MM.1S (cell line): ENCODE data around the gene TULP4.

ENCODE experiments used
- DNase-seq: peaks from one replicate; pipeline ENCODE4 v3.0.0-alpha.2; 2015
- H2AFZ ChIP-seq: fragments of 300-600 bp; sonication (generic); 2 replicates; pipeline ENCODE4 v1.6.0; 2016; ENCODE audit warnings: antibody characterized with exemption, low read length
- H3F3A ChIP-seq: fragments of 300-600 bp; sonication (generic); 2 replicates; pipeline ENCODE4 v1.6.1; 2016; ENCODE audit warnings: mild to moderate bottlenecking, antibody characterized with exemption, low read length, moderate library complexity, mixed read lengths; ENCODE audit not compliant: insufficient read depth
- H3K27ac ChIP-seq: fragments of 300-600 bp; sonication (generic); 2 replicates; pipeline ENCODE4 v1.5.1; 2016; ENCODE audit warnings: mild to moderate bottlenecking, low read length
- H3K27me3 ChIP-seq: fragments of 300-600 bp; sonication (generic); replicated peaks from 2 replicates; pipeline ENCODE4 v1.6.0; 2016; ENCODE audit warnings: low read length; ENCODE audit not compliant: insufficient read depth
- H3K36me3 ChIP-seq: fragments of 300-600 bp; sonication (generic); replicated peaks from 2 replicates; pipeline ENCODE4 v1.6.1; 2016; ENCODE audit warnings: mild to moderate bottlenecking, low read length, mixed read lengths; ENCODE audit not compliant: insufficient read depth
- H3K4me1 ChIP-seq: fragments of 300-600 bp; sonication (generic); 2 replicates; pipeline ENCODE4 v1.6.1; 2016; ENCODE audit warnings: low read length, mixed read lengths
- H3K4me2 ChIP-seq: fragments of 300-600 bp; sonication (generic); 2 replicates; pipeline ENCODE4 v1.6.0; 2016; ENCODE audit warnings: low read depth, low read length
- H3K4me3 ChIP-seq: fragments of 300-600 bp; sonication (generic); 2 replicates; pipeline ENCODE4 v1.5.1; 2016; ENCODE audit warnings: low read length, mixed read lengths
- H3K79me2 ChIP-seq: fragments of 300-600 bp; sonication (generic); 2 replicates; pipeline ENCODE4 v1.6.1; 2016; ENCODE audit warnings: mixed run types, low read length, mixed read lengths
- H3K9ac ChIP-seq: fragments of 300-600 bp; sonication (generic); 2 replicates; pipeline ENCODE4 v1.6.1; 2016; ENCODE audit warnings: low read length, mixed read lengths
- H3K9me2 ChIP-seq: fragments of 300-600 bp; sonication (generic); replicated peaks from 2 replicates; pipeline ENCODE4 v1.6.1; 2016; ENCODE audit warnings: mild to moderate bottlenecking, low read length, mixed read lengths; ENCODE audit not compliant: insufficient read depth
- H3K9me3 ChIP-seq: fragments of 300-600 bp; sonication (generic); replicated peaks from 2 replicates; pipeline ENCODE4 v1.6.1; 2016; ENCODE audit warnings: mild to moderate bottlenecking, low read length, mixed read lengths; ENCODE audit not compliant: insufficient read depth
- H4K20me1 ChIP-seq: fragments of 300-600 bp; sonication (generic); 2 replicates; pipeline ENCODE4 v1.6.1; 2016; ENCODE audit warnings: mild to moderate bottlenecking, low read length, moderate library complexity, mixed read lengths; ENCODE audit not compliant: insufficient read depth
- EZH2 ChIP-seq: fragments of 300-600 bp; sonication (generic); optimal IDR thresholded peaks from 2 replicates; pipeline ENCODE3; 2017; ENCODE audit warnings: low read depth, mild to moderate bottlenecking, antibody characterized with exemption, low read length, mixed read lengths
- EZH2phosphoT487 ChIP-seq: fragments of 300-600 bp; sonication (generic); IDR thresholded peaks from 2 replicates; pipeline ENCODE4 v1.6.1; 2018; ENCODE audit warnings: antibody characterized with exemption, low read length
- TF ChIP-seq, protein P1 (sequence below): fragments of 300-600 bp; sonication (generic); IDR thresholded peaks from 2 replicates; pipeline ENCODE4 v1.5.1; 2016; ENCODE audit warnings: antibody characterized with exemption, low read length, mixed read lengths

Gene TULP4

DNA sequence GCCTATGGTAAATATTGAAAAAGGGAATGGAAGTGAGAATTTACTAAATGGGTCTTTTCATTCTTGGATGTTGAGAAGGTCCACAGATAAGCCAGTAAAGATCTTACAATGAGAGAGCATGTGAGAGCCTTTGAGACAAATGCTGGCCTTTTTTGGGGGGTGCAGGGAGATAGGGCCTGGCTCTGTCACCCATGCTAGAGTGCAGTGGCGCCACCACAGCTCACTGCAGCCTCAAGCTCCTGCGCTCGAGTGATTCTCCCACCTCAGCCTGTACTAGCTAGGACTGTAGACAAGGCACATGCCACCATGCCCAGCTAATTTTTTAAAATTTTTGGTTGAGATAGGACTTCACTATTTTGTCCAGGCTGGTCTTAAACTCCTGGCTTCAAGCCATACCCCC is 184.4 kb downstream of the TULP4 start:
- Histone ChIP-seq H3K4me1 (no peaks in the 10 kb centered on the region), H3K79me2 (no peaks in the 10 kb centered on the region)
- no peak for DNase-seq

GRCh38 chr6:158497620-158498019 is 185.4 kb downstream of the TULP4 start:
- TF ChIP-seq, protein P1, sequence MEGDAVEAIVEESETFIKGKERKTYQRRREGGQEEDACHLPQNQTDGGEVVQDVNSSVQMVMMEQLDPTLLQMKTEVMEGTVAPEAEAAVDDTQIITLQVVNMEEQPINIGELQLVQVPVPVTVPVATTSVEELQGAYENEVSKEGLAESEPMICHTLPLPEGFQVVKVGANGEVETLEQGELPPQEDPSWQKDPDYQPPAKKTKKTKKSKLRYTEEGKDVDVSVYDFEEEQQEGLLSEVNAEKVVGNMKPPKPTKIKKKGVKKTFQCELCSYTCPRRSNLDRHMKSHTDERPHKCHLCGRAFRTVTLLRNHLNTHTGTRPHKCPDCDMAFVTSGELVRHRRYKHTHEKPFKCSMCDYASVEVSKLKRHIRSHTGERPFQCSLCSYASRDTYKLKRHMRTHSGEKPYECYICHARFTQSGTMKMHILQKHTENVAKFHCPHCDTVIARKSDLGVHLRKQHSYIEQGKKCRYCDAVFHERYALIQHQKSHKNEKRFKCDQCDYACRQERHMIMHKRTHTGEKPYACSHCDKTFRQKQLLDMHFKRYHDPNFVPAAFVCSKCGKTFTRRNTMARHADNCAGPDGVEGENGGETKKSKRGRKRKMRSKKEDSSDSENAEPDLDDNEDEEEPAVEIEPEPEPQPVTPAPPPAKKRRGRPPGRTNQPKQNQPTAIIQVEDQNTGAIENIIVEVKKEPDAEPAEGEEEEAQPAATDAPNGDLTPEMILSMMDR = no peak
- TF ChIP-seq EZH2phosphoT487 (no peak), EZH2 (no peak)
- H3K27ac ChIP-seq = no peak overlapping the region
- H4K20me1 ChIP-seq = no peaks in the 10 kb centered on the region
- no peaks in the 10 kb centered on the region for H3K79me2 ChIP-seq
- no peaks in the 10 kb centered on the region for H3K27me3 ChIP-seq
- H3K4me1 ChIP-seq = no peaks in the 10 kb centered on the region
- DNase-seq = no peak
- H3K9ac ChIP-seq = no peak overlapping the region
- H3K36me3 ChIP-seq = no peaks in the 10 kb centered on the region
- H3K9me3 ChIP-seq = no peaks in the 10 kb centered on the region
- no peaks in the 10 kb centered on the region for H3K9me2 ChIP-seq
- no peak overlapping the region for H3K4me2 ChIP-seq
- no peak overlapping the region for H3K4me3 ChIP-seq
- H2AFZ ChIP-seq = no peak overlapping the region
- no peaks in the 10 kb centered on the region for H3F3A ChIP-seq

More for the DNA sequence above, 184.4 kb downstream of the TULP4 start:
- Histone ChIP-seq H3K27me3 (no peaks in the 10 kb centered on the region), H3K9ac (no peak overlapping the region), H4K20me1 (no peaks in the 10 kb centered on the region), H3F3A (no peaks in the 10 kb centered on the region), H3K4me3 (no peak overlapping the region), H2AFZ (no peak overlapping the region), H3K4me2 (no peak overlapping the region), H3K9me3 (no peaks in the 10 kb centered on the region), H3K36me3 (no peaks in the 10 kb centered on the region), H3K27ac (no peak overlapping the region), H3K9me2 (no peaks in the 10 kb centered on the region)
- TF ChIP-seq EZH2 (no peak), EZH2phosphoT487 (no peak)
- TF ChIP-seq, protein P1 = no peak

GRCh38 chr6:158498362-158498761 is 186.1 kb downstream of the TULP4 start:
- no peaks in the 10 kb centered on the region for H3K79me2 ChIP-seq
- no peak overlapping the region for H3K9ac ChIP-seq
- no peaks in the 10 kb centered on the region for H3K27me3 ChIP-seq
- H3K27ac ChIP-seq = no peak overlapping the region
- no peaks in the 10 kb centered on the region for H4K20me1 ChIP-seq
- H3K4me3 ChIP-seq = no peak overlapping the region
- H3K4me2 ChIP-seq = no peak overlapping the region
- H3K4me1 ChIP-seq = no peaks in the 10 kb centered on the region
- DNase-seq = no peak
- H2AFZ ChIP-seq = no peak overlapping the region
- TF ChIP-seq EZH2phosphoT487 = no peak
- TF ChIP-seq EZH2 = no peak
- TF ChIP-seq, protein P1 = no peak
- no peaks in the 10 kb centered on the region for H3F3A ChIP-seq
- H3K9me3 ChIP-seq = no peaks in the 10 kb centered on the region
- no peaks in the 10 kb centered on the region for H3K9me2 ChIP-seq
- no peaks in the 10 kb centered on the region for H3K36me3 ChIP-seq
